Posterior vena cava (tissue), 2 donors: ENCODE data around the gene RASSF7. TPM values are rescaled to one million over a fixed set of nuclear protein-coding genes. Genes with fewer than 3 reads are reported as not detected.
"Not testable (repeated sequence)": the region's sequence is repeated elsewhere in the genome, so short reads cannot be mapped to it uniquely, and the experiment has no call there.

Experiments
- DNase-seq: peaks from one replicate; pipeline ENCODE4 v3.0.0-alpha.2; 2020; ENCODE audit warnings: low spot score
- intact Hi-C, 2 donors: fragments of 100-400 bp; cut with DNase I; formaldehyde crosslinking; loops; one replicate each; pipeline versions ENCODE4 v1.14.1 to v1.14.2; 2022 to 2023
- total RNA-seq, 2 donors: library from RNA; stranded (reverse); fragmentation: NEBNext Ultra II Directional; extraction: Animal tissue kit (Norgen Biotek cat#: 25700); gene quantifications; one replicate each; pipeline ENCODE4 v1.2.1, GENCODE V29; 2021
- donor health status: DM: yes; HTN: yes; CAD: no.
- donor health status: DM: yes; HTN: yes; CAD: no.

Gene RASSF7
- total RNA-seq, 2 donors from 2014 or later: 2.1 to 2.6 TPM

GRCh38 chr11:561148-562003 lies 606 bp downstream of the RASSF7 start:
- intact Hi-C loops: loop anchor here in 1 of 2 donors (5.0 kb wide), 1 partner anchor 1591 kb away; no protein-coding TSS in a partner anchor
- no peak for DNase-seq

GRCh38 chr11:562046-562645 lies 1.4 kb downstream of the RASSF7 start:
- DNase-seq: no peak
- intact Hi-C loops: loop anchor here in 1 of 2 donors (5.0 kb wide), 1 partner anchor 1590 kb away; no protein-coding TSS in a partner anchor

- DNase-seq: no peak
- intact Hi-C loops: loop anchor here in 1 of 2 donors (5.0 kb wide), 1 partner anchor 1589 kb away; no protein-coding TSS in a partner anchor
Observed at GRCh38 chr11:563066-563811, 2.5 kb downstream of the RASSF7 start.

GRCh38 chr11:563812-564578 lies 3.2 kb downstream of the RASSF7 start:
- intact Hi-C loops: loop anchor here in 1 of 2 donors (5.0 kb wide), 1 partner anchor 1588 kb away; no protein-coding TSS in a partner anchor
- no peak for DNase-seq

DNA sequence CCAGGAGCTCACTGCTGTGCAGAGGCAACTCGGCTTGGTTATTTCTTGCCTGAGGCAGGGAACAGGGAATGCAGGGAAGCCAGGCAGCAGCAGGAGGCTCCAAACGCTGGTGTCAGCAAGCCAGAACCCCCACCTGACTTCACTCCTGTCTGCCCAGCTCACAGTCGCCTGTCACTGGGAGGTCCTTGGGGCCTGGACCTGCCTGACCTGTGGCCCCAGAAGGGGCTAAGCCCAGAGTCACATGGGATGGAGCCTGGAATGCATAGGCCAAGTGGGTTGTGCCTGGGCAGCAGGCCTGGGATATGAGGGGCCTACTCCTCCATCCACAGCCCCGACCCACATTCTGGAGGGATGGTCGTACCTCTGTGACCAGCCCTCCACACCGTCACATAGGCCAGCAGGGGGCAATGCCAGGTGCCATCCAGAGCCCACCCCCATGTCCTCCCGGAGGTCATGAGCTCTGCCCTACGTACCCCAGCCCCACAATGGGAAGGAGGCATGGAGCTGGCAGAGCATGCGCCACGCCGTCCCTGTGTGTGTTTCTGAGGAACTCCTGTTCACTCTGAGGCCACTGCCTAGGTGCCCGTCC lies 5.2 kb downstream of the RASSF7 start:
- no peak for DNase-seq
- intact Hi-C loops: no loop called here

- no peak for DNase-seq
- intact Hi-C loops: no loop called here
Observed at GRCh38 chr11:567011-567628, 6.3 kb downstream of the RASSF7 start.

- intact Hi-C loops: no loop called here
Observed at GRCh38 chr11:567629-568292, 7.0 kb downstream of the RASSF7 start.

DNA sequence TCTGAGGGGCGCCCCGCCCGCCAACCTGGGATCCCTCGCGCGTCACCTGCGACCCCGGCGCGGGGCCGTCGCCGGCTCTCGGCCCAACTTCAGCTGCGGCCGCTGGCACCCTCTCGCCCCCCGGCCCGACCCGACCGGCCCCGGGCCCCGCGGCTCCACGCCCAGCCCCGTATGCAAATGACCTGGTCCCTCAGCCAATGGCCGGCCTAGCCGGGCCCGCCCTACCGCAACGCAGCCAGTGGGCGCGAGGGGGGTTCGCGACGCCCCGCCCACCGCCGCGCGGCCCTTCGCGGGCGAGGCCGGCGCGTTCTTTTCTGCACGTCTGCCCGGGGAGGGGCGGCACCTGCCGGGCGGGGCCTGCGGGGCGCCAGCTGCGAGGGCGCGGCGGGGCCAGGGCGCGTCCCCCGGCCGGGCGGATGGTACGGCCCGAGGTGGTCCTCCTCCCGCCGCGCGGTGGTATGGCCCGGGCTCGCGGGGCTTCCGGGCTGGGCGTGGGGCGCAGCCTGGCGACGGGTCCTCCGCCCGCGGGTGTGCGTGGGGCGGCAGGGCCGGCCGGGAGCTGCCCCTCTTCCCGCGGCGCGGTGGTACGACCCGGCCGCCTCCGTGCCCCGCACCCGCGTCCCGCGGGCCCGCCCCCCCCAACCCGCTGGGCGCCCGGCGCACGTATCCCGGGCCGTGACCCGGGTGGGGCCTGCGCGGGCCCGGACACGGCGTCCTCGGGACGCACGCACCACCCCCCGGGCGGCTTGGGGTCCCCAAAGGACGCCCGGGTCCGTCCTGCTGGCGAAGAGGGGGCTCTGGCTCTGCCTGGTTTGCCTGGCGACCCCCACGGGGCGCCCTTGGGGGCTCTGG lies 7.8 kb downstream of the RASSF7 start:
- intact Hi-C loops: no loop called here
- DNase-seq: peak; percentile 97

More at GRCh38 chr11:567629-568292, 7.0 kb downstream of the RASSF7 start:
- DNase-seq: no peak

DNA sequence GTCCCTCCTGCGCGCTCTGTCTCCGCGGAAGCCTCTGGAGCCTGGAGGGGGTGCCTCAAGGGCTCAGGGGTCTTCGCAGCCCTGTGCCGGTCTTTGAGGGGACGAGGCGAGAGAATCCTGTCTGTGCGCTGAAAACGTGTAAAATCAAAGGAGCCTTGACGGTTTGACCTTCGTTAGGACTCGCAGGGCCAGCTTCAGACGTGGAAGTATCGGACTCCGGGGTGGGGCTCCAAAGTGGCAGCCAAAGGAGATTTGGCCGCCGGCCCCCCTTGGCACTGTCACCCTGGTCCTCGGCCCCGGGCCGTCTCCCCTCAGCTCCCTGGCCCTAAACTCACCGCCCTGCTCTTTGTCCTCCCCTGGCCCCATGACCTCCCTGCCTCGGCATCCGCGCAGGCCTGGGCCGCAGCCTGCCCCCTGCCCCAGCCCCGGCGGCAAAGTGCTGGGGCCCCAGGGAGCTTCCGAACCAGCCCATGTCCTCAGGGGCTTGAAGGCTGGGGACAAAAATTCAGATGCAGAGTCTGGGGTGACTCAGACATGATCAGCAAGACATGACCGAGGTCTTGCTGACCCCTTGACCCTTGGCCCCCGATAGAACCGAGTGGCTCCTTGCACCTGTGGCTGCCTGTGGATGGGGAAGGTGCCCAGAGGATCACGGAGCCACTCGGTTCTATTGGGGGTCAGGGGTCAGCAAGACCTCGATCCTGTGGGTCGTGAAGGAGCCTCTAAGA lies 8.6 kb downstream of the RASSF7 start:
- DNase-seq: no peak
- intact Hi-C loops: no loop called here

DNA sequence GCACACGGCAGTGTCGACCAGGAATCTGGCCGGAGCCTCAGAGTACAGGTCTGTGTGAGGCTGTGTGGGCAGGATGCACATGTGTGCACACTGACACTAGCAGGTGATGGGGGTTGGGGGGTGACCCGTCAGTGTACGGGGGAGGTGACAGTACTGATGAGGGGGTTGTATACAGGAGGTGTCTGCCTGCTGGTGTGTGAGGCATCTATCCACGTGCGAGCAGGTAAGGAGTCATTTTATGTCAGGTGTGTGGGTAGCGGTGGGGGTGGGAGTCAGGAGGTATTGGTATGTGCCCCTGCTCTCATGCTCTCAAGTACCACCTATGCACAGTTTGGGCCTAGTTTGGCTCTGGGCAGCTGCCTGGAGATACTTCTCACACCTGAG lies 11.0 kb downstream of the RASSF7 start:
- intact Hi-C loops: no loop called here
- no peak for DNase-seq

DNA sequence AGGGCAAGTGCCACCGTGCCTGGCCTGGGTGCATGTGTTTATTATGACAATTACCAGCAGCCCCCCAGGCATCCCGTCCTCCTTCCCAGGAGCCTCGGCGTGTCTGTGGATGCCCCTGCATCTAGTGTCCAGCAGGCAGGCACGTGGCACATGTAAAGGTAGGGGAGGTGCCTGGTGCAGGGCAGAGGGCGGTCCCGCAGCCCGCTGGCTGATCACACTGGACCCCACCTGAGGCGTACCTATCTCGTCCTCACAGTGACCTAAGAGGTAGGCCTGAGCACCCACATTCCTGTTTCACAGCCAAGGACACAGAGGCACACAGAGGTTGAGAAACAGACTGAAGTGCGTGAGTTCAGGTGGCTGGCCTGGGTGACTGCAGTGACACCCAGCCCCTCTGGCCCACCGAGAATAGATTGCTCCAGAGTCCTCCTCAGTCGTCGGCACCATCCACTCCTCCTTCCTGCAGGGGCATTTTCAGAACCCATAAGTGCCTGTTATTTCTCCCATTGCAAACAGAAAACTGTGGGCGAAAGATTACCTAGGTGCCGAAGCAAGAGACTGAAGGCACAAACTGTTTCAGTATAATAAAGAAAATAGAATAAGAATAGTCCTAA lies 12.5 kb downstream of the RASSF7 start:
- DNase-seq: no peak
- intact Hi-C loops: no loop called here

- DNase-seq, intact Hi-C loops: not testable (repeated sequence)
Observed at GRCh38 chr11:574031-574570, 13.3 kb downstream of the RASSF7 start.

- intact Hi-C loops: no loop called here
Observed at GRCh38 chr11:574632-575312, 14.0 kb downstream of the RASSF7 start.

DNA sequence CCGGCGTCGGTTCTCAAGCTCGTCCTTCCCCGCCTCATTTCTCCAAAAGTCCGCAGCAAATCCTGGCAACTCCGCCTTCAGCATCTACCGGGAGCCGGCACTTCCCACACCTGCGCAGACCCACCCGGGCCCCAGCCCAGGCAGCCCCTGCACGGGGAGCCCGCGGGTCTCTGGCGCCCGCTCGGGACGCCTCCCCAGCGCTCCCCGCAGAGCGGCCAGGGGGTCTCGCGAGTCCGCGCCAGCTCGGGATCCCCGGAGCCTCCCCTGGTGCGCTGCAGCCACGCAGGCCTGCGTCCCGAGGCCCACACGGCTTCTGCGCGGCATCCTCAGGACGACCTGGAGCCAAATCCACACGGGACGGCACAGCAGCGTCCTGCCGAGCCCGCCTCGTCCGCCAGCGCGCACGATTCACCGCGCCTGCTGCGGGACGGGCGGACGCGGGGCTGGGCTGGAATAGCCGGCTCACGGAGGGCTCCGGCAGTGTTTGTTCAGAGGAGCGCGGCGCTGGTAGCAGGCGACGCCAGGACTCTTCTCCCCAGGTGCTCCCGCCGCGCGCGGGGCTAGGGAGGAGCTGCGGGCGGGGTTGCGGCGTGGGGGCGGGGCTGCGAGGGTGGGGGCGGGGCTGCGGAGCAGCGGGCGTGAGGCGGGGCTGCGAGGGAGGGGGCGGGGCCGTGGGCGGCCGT lies 14.7 kb downstream of the RASSF7 start:
- intact Hi-C loops: no loop called here
- DNase-seq: no peak

More at GRCh38 chr11:574632-575312, 14.0 kb downstream of the RASSF7 start:
- DNase-seq: no peak
